HG03175 (cell line): ENCODE data around the gene RBPJ.

ENCODE experiments used
- ATAC-seq: cut with Tn5 transposase; IDR thresholded peaks from one replicate; pipeline ENCODE4 v1.9.1; 2021; ENCODE audit warnings: mild to moderate bottlenecking, moderate library complexity; ENCODE audit not compliant: unreplicated experiment

Gene RBPJ

DNA sequence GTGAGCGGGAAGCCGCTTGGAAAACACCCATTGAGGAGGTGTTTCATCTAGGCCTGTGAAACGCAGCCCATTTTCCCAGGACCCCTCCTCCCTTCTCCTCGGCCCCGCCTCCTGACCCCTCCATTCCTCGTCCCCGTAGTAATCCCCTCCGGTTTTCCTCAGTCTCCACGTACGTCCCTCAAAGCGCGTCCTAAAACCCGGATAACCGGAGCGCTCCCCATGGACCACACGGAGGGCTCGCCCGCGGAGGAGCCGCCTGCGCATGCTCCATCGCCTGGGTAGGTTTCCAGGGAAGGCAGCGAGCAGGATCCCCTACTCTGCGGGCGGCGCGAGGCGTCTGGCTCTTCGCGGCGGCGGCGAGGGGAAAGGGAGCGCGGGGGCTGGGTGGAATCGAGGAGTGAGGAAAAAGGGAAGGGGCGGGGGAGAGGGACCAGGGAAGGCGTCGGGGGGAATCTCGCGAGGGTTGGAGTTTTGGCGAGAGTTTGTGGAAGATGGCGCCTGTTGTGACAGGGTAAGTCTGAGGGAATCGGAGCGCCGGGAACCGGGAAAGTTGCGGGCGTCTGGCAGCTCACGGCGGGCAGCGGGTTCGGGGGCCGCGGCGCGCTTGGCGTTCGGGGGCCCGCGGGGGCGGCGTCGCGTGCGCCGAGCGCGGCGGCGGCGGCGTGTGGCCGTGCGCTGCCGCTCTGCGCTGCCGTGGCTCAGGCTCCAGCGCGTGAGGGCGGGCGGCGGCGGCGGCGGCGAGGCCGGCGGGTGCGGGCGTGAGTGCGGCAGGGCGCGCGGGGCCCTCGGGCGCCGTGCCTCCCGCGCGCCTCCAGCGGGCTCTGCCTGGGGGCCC is at the start of gene RBPJ:
Gene RBPJ, plus strand, starts transcription at position 477 of the 835 bp plus-strand sequence. Its CDS starts 15 bp downstream, at position 492.
- peak; percentile 23 for ATAC-seq

- no peak for ATAC-seq
Measured at GRCh38 chr4:26271703-26272102, 49.1 kb upstream of the RBPJ start.

DNA sequence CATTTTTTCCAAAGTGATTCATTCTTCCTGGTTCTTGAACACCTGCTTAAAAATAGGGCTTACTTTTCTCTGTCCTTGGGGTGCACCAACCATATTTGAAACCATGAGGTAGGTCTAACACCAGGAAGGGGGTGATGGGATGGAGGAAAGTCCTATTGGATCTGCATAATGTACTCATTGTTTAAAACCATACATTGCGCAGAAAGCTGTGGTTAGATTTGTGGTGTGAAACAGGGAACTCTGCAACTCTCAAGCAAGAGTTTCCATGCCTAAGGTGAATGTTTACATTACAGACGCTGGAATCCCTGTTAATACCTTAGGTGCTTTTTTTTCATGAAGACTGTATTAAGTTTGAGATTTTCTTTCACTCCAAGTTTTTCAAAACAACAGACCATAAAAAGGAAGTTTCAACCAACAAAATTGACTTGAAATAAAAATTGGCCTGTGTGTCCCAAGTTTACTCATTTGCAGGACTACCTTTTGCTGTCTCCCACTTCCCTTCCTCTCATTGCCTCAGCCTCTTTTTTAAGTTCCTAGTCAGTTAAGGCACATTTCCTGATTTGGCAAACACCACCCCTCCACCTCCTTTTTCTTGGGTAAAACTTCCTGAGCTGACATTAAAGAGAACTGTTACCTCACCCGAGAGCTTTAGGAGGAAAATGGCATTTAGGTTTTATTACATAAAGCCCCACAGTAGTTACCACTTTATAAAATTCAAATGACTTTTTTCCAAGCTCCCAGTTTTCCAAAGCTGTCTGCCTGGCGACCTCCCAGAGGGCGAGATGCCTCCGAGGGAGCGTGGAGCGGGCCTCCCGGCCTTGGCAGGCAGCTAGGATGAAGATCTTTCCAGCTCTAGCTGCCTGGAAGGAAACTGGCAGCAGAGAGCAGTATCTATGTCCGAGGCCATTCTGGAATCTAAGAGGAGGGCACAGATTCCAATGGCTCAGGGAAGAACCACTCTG is 47.9 kb upstream of the RBPJ start:
- no peak for ATAC-seq

- no peak for ATAC-seq
Measured at GRCh38 chr4:26273616-26273980, 47.2 kb upstream of the RBPJ start.

DNA sequence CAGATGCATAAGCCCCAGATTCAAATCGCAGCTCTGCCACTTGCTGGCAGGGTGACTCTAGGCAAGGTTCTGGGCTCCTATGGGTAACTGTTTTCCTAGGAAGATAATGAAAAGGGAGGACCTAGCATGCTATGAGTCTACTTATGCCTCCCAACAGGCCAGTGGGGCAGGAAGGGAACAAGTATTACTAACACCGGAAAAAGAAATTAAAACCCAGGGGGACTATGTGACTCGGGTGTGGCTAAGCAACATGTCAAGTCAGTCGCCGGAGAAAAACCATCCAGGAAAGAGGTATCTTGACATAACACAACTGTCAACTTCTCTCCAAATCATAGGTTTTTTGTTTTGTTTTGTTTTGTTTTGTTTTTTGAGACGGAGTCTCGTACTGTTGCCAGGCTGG is 45.5 kb upstream of the RBPJ start:
- ATAC-seq: no peak

DNA sequence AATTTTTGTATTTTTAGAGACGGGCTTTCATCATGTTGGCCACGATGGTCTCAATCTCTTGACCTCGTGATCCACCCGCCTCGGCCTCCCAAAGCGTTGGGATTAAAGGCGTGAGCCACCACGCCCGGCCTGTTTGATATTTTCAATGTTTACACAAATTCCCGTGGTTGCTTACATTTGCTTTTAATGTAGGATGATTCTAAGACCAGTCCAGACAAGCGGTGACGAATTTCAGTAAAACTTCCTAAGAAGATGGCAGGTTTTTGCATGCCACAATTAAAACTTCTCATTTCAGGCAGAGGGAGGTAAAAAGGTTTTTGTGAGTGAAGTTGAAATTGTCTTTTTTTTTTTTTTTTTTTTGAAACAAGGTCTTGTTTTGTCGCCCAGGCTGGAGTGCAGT is 41.4 kb upstream of the RBPJ start:
- no peak for ATAC-seq

- ATAC-seq: no peak
Measured at GRCh38 chr4:26281881-26282280, 38.9 kb upstream of the RBPJ start.

GRCh38 chr4:26284536-26284935 is 36.3 kb upstream of the RBPJ start:
- ATAC-seq: no peak

GRCh38 chr4:26285272-26285671 is 35.5 kb upstream of the RBPJ start:
- no peak for ATAC-seq

GRCh38 chr4:26287756-26288155 is 33.1 kb upstream of the RBPJ start:
- ATAC-seq: no peak

DNA sequence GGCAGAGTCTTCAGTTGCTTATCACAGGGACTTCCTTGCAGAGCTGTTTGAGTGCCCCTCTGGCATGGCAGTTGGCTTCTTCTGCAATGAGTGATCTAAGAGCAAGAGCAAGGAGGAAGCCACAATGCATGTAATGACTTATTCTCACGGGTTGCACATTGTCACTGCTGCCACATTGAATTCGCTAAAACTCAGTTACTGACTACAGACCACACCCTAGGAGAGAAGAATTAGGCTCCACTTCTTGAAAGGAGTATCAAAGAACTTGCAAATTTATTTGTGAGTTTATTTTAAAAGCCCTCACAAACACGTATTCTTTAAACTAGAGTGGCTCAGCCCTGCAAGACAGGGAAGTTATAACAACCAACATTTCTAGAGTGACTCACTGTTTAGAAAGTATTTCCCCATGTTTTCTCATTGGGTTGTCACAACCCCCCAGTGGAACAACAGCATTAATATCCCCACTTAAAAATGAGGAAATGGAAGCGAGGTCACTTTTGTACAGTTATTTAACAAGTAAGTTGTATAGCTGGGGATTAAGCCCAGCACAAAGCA is 32.4 kb upstream of the RBPJ start:
- peak; percentile 85 for ATAC-seq

- no peak for ATAC-seq
Measured at GRCh38 chr4:26289401-26289800, 31.4 kb upstream of the RBPJ start.

DNA sequence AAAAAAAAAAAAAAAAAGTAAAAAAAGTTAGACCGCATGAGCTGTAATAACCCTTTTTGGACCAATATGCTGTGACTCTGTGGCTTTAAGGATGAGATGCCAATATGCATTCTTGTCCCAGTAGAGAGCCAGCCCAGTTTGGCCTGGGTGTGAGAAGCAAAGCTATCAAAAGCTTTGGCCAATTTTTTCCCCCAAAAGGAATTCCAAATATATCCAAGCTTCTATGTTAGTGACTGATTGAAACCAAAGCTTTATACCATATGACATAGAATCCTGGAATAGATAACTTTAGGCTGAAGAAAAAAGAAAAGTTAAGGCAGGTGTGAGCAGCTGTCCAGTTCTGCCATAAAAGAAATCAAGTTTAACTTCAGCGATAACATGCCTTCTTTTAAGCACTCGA is 30.5 kb upstream of the RBPJ start:
- no peak for ATAC-seq

GRCh38 chr4:26294904-26295303 is 25.9 kb upstream of the RBPJ start:
- no peak for ATAC-seq

GRCh38 chr4:26296021-26296420 is 24.8 kb upstream of the RBPJ start:
- no peak for ATAC-seq

- ATAC-seq: no peak
Measured at GRCh38 chr4:26296514-26296913, 24.3 kb upstream of the RBPJ start.

DNA sequence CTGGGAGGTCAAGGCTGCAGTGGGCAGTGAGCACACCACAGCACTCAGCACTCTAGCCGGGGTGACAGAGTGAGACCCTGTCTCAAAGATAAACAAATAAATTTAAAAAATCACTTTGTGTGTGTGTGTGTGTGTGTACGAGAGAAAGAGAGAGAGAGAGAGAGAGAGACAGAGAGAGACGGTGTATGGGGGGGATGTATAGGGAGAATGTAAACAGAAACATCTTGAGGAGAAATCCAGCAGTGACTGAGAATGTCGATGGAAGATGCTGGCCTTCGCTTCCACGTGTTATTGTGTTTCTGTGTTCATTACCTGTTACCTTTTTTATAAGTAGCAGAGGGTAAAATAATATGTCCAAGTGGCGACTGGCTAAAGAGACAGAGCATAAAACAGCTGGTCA is 23.6 kb upstream of the RBPJ start:
- no peak for ATAC-seq

GRCh38 chr4:26298198-26298947 is 22.4 kb upstream of the RBPJ start:
- no peak for ATAC-seq

- ATAC-seq: peak; percentile 77
Measured at GRCh38 chr4:26299254-26299882, 21.4 kb upstream of the RBPJ start.
